NCI-H1436 treated with DMSO at 0.1 percent for 48 hours (cell line): ENCODE measurements around the gene GGA1.
"Not testable (repeated sequence)": the region's sequence is repeated elsewhere in the genome, so short reads cannot be mapped to it uniquely, and the experiment has no call there.

Experiments
- DNase-seq: peaks from one replicate; lab custom pipeline; 2025; lab: John Stamatoyannopoulos, UW

Gene GGA1

DNA sequence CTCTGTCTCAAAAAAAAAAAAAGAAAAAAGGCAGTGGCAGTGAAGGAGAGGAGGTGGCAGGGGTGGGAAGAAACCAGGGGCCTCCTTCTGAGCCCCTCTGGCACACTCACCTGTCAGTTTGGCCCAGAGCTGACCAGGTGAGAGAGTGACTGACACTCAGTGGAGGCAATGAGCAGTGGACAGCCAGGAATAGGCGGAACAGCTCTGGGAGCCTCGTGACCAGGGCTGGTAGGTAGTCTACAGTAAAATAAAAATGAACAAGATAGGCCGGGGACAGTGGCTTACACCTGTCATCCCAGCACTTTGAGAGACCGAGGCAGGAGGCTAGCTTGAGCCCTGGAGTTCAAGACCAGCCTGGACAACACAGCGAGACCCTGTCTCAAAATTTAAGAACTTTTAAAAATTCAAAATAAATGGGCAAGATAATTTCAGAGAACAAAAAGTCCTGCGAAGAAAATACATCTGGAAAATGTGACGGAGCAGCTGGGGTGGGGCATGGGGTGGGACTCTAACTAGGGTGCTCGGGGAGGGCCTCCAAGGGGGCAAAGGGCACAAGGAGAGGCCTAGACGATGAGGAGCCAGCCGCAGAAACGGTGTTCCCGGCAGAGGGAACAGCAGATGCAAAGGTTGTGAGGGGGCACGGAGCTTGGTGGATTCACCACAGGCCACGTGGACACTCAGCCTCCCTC, 46.1 kb downstream of the GGA1 start:
- no peak for DNase-seq

DNA sequence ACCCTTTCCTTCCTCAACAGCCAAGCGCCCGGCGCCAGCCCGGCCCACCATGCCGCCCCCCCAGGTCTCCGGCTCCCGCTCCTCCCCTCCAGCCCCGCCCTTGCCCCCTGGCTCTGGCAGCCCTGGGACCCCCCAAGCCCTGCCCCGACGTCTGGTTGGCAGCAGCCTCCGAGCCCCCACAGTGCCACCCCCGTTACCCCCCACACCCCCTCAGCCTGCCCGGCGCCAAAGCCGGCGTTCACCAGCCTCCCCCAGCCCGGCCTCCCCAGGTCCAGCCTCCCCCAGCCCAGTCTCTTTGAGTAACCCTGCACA, 46.6 kb downstream of the GGA1 start:
- no peak for DNase-seq

DNA sequence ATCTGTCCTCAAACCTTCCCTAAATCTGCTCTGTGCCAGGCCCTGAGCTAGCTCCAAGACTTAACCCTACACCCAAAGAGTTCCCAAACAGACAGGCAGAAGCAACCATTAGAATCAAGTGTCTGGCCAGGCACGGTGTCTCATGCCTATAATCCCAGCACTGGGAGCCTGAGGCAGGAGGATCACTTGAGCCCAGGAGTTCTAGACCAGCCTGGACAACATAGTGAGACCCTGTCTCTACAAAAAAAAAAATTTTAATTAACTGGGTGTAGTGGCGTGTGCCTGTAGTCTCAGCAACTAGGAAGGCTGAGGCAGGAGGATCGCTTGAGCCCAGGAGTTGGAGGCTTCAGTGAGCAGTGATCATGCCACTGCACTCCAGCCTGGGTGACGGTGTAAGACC, 47.9 kb downstream of the GGA1 start:
- DNase-seq, result not testable (repeated sequence)

DNA sequence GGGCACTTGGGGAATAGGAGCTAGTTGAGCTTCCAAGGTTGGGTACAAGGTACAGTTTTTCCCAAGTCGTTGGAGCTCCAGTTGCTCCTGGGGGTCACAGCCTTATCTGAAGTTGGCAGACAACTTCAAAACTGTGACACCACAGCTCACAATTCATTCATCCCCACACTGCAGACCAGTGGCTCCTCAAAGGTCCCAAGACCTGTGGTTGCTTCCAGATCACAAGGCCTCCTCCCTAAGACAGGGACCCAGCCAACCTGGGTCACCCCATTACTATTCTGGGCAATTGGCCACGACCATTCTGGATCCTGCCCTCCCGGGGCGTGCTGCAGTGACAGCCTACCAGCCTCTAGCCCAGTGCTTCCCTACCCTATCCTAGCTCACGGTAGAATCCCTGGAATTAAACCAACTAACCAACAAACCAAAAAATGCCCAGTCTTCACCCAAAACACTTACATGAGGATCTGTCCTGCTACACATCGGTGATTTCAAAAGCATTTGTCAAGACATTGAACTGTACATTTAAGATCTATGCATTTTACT, 49.0 kb downstream of the GGA1 start:
- DNase-seq, result no peak

DNA sequence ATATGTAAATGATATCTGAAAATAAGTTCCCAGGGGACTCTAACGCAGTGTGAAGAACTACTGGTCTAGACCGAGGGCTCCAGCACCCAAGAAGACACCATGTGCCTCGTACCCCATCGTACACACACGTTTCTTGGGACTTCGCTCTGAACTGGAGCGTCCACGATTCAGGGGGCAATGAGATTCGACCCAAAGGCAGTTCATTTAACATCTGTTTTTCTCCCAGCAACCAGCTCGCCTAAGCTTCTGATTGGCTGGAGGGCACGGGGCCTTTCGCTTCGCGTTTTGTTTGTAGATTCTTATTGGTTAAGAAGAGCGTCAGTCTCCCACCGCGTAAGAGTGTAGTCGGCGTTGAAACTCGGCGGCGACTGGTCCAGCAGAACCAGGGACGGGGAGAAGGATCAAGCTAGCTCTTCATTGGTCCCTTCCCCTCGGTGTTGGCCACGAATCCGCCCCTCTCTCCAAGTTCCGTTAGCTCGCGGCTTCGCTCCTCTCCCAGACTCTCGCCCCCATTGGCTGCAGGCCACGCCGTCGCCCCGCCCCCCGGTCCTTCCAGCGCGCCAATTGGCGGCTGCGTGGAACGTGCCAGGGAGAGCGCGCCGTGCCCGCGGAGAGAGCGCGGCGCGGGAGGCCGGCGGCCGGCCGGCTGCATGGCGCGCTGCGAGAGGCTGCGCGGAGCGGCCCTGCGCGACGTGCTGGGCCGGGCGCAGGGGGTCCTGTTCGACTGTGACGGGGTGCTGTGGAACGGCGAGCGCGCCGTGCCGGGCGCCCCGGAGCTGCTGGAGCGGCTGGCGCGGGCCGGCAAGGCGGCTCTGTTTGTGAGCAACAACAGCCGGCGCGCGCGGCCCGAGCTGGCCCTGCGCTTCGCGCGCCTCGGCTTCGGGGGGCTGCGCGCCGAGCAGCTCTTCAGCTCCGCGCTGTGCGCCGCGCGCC, 49.8 kb downstream of the GGA1 start, which contains the start of gene PDXP:
PDXP (plus strand) TSS at position 591 of the 933 bp plus-strand sequence; CDS start at position 651, 60 bp downstream.
- peak; percentile 98 for DNase-seq

DNA sequence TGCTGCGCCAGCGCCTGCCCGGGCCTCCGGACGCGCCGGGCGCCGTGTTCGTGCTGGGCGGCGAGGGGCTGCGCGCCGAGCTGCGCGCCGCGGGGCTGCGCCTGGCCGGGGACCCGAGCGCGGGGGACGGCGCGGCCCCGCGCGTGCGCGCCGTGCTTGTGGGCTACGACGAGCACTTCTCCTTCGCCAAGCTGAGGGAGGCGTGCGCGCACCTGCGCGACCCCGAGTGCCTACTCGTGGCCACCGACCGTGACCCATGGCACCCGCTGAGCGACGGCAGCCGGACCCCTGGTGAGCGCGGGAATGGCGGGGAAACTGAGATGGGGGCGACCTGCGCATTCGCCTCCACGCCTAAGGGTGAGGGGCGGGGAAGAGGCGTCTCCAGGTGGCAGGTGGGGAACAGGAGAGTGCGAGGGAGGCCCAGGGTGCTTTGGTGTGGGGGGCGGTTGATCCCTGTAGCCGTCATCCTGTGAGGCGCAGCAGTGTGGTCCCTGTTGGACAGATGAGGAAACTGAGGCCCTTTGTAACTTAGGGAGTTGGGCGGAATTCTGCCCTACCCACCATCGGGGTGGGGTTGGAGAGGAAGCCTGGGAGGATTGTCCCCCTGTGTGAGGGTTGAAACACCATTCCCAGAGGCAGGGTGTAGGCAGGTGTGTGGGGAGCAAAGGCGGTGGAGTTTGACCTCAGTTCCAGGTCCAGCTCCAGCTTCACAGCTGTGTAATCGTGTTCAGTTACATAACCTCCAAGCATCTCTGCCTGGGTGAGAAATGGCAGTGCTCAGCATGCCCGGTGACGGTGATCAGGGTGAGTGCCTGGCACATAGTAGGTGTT, 50.6 kb downstream of the GGA1 start:
- DNase-seq, result no peak

DNA sequence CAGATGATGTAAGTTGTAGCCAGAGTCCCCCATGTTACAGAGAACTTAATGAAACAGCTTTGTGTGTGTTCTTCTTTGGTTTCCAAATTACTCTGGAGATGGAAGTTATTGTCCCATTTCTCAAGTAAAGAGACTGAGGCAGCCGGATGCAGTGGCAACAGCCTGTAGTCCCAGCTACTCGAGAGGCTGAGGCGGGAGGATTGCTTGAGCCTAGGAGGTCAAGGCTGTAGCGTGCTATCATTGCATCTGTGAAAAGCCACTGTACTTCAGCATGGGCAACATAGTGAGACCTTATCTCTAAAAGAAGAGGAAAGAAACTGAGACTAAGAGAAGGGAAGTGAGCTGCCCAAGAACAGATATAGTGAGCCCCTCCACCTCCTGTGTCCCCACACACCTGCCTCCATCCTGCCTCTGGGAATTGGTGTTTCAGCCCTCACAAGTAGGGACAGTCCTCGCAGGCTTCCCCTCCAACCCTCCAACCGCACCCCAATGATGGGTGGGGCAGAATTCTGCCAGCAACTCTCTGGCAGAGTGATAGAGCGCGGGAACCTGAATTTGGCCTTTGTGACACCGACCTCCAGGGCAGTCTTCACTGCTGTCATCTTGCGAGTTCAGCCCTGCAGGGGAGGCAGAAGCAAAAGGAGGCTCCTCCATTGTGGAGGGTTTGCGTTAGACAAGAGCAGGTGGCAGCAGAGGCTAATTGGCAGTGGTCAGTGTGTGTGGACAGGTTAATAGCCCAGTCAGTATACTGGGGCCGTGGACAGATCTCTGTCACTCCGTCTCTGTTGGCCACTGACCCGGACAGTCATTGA, 51.5 kb downstream of the GGA1 start:
- DNase-seq, result no peak

DNA sequence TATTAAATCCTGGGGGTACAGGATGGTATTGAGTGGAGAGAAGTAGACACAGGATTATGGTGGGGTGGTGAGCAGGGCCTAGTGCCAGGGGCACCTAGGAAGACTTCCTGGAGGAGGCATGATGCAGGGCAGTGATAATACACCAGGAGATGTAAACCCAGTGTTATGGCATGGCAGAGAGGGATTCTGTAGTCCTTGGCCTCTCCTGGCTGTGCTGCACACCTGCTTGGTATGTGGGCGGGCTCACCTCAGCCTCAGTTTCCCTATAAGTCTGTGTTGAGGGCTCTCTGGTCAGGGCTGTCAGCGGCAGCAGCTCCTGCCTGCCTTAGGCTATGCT, 52.0 kb downstream of the GGA1 start:
- DNase-seq, result no peak

DNA sequence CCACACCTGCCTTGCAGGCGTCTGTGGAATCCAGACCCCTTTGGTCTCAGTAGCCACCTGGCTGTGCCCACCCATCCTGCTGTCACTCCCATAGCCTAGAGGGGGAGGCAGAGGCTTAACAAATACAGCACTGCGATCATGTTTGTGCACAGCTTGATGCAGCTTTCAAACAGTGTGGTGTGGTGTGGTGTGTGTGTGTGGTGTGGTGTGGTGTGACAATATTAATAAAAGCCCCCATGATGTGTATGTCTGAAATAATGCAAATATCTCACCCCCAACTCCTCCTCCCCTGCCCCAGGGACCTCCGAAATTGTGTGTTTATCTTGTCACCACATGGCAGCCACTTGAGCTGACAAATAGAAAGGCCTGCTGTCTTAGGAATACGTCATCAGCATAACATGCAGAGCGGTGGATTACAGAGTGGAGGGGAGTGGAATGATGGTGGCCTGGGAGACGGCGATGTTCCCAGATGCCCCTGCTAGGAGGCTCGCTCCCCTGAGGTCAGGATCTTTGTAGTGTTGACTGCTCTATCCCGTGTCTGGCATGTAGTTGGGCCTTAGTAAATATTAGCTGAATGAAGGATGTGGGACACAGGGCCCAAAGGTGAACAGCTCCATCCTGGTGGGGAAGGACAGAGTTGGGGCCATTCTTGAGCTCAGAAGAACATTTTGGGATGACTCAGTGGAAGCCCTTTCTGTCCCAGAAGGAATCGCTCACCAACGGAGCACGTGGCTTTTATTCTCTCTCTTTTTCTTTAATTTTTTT, 52.7 kb downstream of the GGA1 start:
- peak; percentile 48 for DNase-seq

DNA sequence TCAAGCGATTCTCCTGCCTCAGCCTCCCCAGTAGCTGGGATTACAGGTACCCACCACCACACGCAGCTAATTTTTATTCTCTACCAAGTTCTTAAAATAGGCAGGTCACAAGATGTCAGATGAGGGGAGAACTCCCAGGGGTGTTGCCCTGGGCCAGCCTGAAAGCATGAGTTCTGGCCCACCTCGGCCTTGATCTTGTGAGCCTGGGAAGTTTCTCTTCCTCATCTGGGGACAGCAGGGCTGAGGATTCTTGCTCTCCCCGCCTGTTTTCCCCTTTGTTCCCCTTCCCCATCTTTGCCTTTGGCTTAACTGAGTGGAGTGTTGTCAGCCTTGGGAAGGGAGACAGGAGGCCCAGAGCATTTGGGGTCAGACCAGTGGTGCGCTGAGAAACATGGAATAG, 53.4 kb downstream of the GGA1 start:
- DNase-seq, result no peak

DNA sequence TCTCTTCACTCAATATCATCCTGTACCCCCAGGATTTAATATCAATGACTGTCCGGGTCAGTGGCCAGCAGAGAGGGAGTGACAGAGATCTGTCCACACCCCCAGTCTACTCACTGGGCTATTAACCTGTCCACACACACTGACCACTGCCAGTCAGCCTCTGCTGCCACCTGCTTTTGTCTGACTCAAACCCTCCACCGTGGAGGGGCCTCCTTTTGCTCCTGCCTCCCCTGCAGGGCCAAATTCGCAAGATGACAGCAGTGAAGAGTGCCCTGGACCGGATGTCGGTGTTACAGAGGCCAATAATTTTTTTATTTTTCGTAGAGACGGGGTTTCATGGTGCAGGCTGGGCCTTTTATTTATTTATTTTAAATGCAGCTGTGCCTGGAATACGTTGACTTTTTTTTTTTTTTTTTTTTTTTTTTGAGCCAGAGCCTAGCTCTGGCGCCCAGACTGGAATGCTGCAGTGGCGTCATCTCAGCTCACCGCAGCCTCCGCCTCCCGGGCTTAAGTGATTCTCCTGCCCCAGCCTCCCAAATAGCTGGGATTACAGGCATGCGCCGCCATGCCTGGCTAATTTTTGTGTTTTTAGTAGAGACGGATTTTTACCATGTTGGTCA, 55.0 kb downstream of the GGA1 start:
- no peak for DNase-seq

DNA sequence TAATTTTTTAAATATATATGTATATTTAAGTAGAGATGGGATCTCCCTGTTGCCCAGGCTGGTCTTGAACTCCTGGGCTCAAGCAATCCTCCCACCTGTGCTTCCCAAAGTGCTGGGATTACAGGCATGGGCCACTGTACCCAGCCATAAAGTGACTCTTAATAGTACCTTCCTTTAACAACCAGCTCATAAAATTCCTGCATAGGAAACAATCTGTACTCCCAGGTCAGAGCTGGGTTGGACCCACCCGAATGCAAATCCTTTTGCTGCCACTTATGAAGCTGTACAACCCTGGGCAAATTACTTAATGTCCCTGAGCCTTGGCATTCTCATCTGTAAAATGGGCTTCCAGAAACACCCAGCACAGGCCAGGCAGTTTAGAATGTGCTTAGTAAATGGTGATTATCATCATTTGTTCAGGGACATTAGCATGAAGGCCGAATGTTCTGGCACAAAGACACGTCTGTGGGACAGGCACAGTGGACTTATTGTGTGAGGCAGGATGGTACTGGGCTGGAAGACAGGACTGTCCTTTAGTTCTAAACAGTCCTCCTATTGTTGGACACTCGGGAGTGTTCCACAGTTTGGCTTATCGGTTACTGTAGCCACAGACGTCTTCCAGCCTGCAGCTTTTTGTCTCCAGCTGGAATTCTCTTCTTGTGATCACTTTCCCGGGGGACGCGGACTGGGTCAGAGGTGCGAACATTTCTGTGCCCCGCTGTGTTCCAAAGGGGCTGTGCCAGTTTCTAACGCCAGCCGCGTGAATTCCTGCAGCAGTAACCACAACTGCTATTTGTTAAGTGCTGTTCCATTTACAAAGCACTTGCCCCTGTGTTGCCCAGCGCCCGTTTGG, 55.8 kb downstream of the GGA1 start:
- no peak for DNase-seq

DNA sequence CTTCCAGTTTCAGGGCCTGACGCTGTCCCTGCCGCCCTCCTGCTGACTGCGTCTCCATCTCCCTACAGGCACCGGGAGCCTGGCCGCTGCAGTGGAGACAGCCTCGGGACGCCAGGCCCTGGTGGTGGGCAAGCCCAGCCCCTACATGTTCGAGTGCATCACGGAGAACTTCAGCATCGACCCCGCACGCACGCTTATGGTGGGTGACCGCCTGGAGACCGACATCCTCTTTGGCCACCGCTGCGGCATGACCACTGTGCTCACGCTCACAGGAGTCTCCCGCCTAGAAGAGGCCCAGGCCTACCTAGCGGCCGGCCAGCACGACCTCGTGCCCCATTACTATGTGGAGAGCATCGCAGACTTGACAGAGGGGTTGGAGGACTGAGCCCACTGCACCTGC, 56.9 kb downstream of the GGA1 start:
- no peak for DNase-seq

DNA sequence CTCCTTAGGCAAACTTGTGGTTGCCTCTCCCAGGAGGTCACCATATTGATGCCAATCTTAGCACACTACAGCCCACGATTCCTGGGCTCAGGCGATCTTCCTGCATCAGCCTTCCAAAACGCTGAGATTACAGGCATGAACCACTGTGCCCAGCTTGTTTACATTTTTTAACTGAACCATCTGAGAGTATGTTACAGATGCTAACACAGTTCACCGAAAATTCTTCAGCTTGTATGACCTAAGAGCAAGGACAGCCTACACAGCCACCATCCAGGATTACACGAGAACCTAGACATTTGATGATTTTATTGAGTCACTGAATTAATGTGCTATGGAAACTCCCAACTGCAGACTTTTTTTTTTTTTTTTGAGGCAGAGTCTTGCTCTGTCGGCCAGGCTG, 61.0 kb downstream of the GGA1 start:
- no peak for DNase-seq

DNA sequence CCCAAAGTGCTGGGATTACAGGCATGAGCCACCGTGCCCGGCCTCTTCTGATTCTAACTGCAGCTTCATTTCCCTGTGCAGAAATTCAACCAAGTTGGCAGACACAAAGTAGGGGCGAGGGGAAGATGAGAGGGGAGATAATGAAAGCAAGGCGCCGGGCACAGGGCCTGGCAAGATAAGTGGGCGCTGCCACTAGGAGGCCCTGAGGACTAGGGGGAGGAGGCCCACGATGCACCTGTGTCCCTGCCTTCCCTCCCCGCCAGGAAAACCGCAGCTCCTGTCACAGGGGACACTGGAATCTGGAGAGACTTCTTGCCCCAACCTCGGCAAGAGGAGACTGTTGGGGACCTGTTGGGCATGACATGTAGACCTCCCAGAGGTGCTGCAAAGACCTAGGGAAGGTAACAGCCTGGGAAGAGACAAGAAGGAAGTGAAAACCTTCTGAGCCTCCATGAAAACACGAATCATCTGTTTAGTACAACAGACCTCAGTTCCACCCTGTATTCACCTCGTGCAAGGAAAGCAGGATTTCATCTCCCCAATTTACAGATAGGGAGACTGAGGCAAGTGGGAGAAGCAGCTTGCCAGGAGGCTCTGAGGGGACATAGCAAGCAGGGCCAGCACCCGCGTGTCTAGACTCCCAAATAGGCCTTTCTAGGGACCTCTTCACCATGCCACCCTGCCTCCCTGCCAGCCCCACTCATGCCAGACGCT, 63.7 kb downstream of the GGA1 start:
- DNase-seq, result no peak

DNA sequence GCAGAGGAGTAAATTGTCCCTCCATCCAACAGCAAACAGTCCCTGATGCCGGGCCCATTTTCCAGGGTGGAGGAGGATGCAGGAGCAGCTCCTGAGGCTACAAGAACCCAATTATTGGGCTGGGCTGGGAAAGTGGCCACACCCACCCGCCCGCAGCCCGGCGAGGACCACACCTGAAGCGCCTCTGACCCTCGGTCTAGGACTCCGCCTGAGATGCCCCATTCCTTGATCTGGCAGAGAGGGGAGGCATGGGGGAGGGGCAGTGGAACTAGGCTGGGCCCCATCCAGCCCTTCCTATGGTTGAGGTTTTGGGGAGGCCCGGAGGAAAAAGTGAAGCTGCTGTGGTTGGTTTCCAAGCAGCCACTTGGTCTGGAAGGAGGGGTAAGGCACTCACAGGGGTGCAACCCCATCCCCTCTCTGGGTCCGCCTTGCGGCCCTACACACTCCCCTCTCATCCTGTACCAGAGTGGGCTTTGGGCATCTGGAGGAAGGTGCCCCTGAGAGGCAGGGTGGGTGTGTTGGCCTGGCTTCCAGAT, 64.4 kb downstream of the GGA1 start:
- no peak for DNase-seq

DNA sequence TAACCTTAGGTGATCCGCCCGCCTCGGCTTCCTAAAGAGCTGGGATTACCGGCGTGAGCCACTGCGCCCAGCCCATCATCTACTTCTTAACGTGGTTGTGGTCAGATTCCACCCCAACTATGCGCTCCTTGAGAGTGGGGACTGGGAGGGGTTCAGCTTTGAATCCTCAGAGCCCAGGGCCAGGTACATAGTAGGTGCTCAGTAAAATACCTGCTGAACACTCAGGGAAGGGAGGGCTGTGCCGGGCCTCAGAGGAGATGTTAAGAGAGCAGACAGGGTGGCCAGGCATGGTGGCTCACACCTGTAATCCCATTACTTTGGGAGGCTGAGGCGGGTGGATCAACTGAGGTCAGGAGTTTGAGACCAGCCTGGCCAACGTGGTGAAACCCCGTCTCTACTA, 65.6 kb downstream of the GGA1 start:
- DNase-seq, result no peak
